Tibial artery (tissue), 4 donors: ENCODE results near the gene CLEC18A.

Experiments
- DNase-seq, 2 donors: peaks; one replicate each; pipeline ENCODE4 v3.0.0-alpha.2; 2019
- H3K27ac ChIP-seq, 2 donors: fragments of 200-600 bp; sonication (generic) in 1 of 2; 1 replicate in 1 of 2; 2 replicates in 1 of 2; pipeline ENCODE4 v1.5.1; 2018 to 2019; ENCODE audit warnings: mild to moderate bottlenecking in 1 of 2
- H3K27me3 ChIP-seq, 2 donors: fragments of 200-600 bp; sonication (generic) in 1 of 2; one replicate each; pipeline versions ENCODE4 v1.5.1 to v1.6.0; 2016 to 2019
- H3K36me3 ChIP-seq, 3 donors: fragments of 200-600 bp; sonication (generic) in 2 of 3; one replicate each; pipeline ENCODE4 v1.5.1; 2016 to 2019; ENCODE audit warnings: mild to moderate bottlenecking in 2 of 3
- H3K4me1 ChIP-seq, 4 donors: fragments of 200-600 bp; sonication (generic) in 2 of 4; 1 replicate in 3 of 4; 2 replicates in 1 of 4; pipeline ENCODE4 v1.5.1; 2016 to 2019
- H3K4me3 ChIP-seq, 2 donors: fragments of 200-600 bp; sonication (generic) in 1 of 2; 1 replicate in 1 of 2; 2 replicates in 1 of 2; pipeline ENCODE4 v1.5.1; 2018 to 2019; ENCODE audit warnings: mild to moderate bottlenecking in 2 of 2
- H3K9me3 ChIP-seq, 3 donors: fragments of 200-600 bp; sonication (generic) in 1 of 3; one replicate each; pipeline ENCODE4 v1.5.1; 2016 to 2019
- CTCF ChIP-seq, 2 experiments: fragments of 200-600 bp in 1 of 2; fragments of 450-650 bp in 1 of 2; IDR thresholded peaks; one replicate each; pipeline ENCODE4 v1.5.1; 2017 to 2019; ENCODE audit warnings: antibody characterized with exemption in 2 of 2, mild to moderate bottlenecking in 1 of 2, moderate library complexity in 1 of 2
- intact Hi-C: fragments of 100-400 bp; cut with DNase I; formaldehyde crosslinking; loops from one replicate; pipeline ENCODE4 v1.15.0; 2023; ENCODE audit warnings: low total_unique reads

The CLEC18A gene

GRCh38 chr16:69918241-69918640 is 32.9 kb upstream of the CLEC18A start:
- no peak for TF ChIP-seq CTCF (IDR thresholded peaks at IDR 0.05)

DNA sequence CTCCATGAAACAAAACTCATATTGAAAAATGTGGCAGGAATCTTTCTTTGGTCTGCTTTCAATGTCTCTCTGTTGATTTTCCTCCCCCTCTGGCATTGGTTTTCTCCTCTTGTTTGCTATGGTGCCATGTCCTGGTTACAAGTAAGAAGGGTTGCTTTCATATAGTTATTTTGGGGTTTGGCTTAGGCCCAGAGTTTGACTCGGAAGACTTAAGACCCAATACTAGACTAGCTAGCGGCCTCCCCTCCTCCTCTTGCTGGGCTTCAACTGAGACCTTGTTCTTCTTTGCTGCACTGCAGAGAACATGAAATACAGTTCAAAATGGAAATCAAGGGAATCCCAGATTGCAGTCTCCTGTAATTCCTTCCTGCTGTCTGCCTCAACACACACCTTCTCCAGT is 30.0 kb upstream of the CLEC18A start:
- Histone ChIP-seq H3K27me3 (no peaks in the 10 kb centered on the region), H3K4me3 (no peak overlapping the region), H3K9me3 (no peaks in the 10 kb centered on the region), H3K4me1 (peaks cover 0 to 86% (median 75%) of the 10 kb centered on the region in 4 donors), H3K27ac (peak overlapping the region; percentile 96 to 97), H3K36me3 (no peaks in the 10 kb centered on the region)
- DNase-seq: peak in 1 of 2 donors; percentile 75
- TF ChIP-seq CTCF (IDR thresholded peaks at IDR 0.05): no peak
- intact Hi-C loops: no loop called here

More at GRCh38 chr16:69918241-69918640, 32.9 kb upstream of the CLEC18A start:
- intact Hi-C loops: loop anchor here (5.0 kb wide), 1 partner anchor 56 kb away; no protein-coding TSS in a partner anchor
- no peak for DNase-seq
- H3K27me3 ChIP-seq: no peaks in the 10 kb centered on the region
- peak overlapping the region; percentile 96 to 97 for H3K27ac ChIP-seq
- H3K9me3 ChIP-seq: no peaks in the 10 kb centered on the region
- peaks cover 0 to 77% (median 55%) of the 10 kb centered on the region in 4 donors for H3K4me1 ChIP-seq
- peak overlapping the region; percentile 17 to 27 for H3K4me3 ChIP-seq
- H3K36me3 ChIP-seq: no peaks in the 10 kb centered on the region

GRCh38 chr16:69922200-69922599 is 28.9 kb upstream of the CLEC18A start:
- Histone ChIP-seq H3K27ac (peak overlapping the region; percentile 96 to 97), H3K9me3 (no peaks in the 10 kb centered on the region), H3K36me3 (no peaks in the 10 kb centered on the region), H3K27me3 (no peaks in the 10 kb centered on the region), H3K4me3 (no peak overlapping the region), H3K4me1 (peaks cover 0 to 85% (median 71%) of the 10 kb centered on the region in 4 donors)
- intact Hi-C loops: no loop called here
- peak in 1 of 2 donors; percentile 60 for DNase-seq
- no peak for TF ChIP-seq CTCF (IDR thresholded peaks at IDR 0.05)

DNA sequence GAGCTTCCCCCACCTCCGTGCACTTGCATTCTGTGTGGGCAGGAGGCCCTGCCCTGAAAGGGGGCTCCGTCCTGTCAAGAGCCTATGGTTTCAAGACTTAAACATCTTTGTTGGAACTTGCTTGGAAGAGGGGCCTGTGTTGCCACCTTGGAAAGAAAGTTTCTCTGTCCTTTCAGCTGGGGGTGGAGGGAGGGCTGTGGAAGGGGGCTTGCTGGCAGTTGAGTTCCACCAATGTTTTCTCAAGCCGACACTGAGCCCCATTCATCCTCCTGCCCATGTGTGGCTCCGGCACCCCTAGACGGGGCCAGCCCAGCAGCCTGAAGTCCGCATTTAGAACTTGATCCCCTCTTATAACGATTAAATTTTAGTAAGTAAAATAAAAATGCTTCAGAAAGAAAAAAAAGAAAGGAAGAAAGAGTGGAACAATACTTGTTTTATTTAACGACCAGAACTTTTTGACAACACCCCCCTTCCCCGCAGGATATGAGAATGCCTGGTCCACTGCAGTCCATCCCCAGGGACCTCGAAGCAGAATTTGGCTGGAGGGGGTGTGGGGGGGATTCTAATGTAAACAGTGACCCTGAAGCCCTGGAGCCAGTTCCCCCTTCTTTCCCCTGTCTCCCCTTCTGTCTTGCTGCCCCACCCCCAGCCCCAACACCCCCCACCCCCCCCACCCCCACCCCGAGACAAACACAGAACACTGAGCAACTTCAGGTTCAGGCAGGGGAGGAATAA is 26.9 kb upstream of the CLEC18A start:
- Histone ChIP-seq H3K27me3 (no peaks in the 10 kb centered on the region), H3K9me3 (no peaks in the 10 kb centered on the region), H3K27ac (peak overlapping the region; percentile 96 to 97), H3K4me3 (peak overlapping the region; percentile 56 to 59), H3K4me1 (peaks cover 0 to 89% (median 71%) of the 10 kb centered on the region in 4 donors), H3K36me3 (peaks cover 1 to 3% (median 1%) of the 10 kb centered on the region in 3 donors)
- intact Hi-C loops: no loop called here
- TF ChIP-seq CTCF (IDR thresholded peaks at IDR 0.05): no peak
- no peak for DNase-seq

DNA sequence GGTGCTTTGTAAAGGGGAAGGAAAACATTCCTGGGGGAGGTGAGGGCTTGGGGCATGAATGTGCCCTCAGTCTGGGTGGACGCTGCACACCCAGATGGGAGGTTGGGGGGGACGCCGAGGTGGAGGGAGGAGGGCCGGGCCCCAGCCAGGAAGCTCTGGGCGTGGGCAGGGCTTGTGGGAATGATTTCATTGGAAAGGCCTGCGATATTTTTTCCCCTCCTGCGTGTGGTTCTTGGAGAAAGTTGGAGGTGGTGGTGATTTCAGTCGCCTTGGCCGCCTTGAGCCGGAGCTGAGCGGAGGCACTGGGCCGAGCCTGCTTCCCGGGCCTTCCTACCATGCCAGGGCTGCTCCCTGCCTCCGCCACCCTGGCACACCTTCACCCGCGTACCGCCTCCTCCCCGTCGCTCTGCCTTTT is 26.4 kb upstream of the CLEC18A start:
- H3K4me3 ChIP-seq: peak overlapping the region; percentile 56 to 59
- H3K27ac ChIP-seq: peak overlapping the region; percentile 96 to 97
- no peaks in the 10 kb centered on the region for H3K9me3 ChIP-seq
- peak; percentile 77 to 94 for DNase-seq
- intact Hi-C loops: no loop called here
- TF ChIP-seq CTCF (IDR thresholded peaks at IDR 0.05): no peak
- H3K36me3 ChIP-seq: peaks cover 7 to 8% (median 7%) of the 10 kb centered on the region in 3 donors
- peaks cover 0 to 90% (median 72%) of the 10 kb centered on the region in 4 donors for H3K4me1 ChIP-seq
- H3K27me3 ChIP-seq: no peaks in the 10 kb centered on the region
